ENCODE data around the gene ZNF678. TPM values are rescaled to one million over a fixed set of nuclear protein-coding genes. Genes with fewer than 3 reads are reported as not detected.

Gene ZNF678
- 4.7 and 5.0 TPM in 2 replicates for total RNA-seq

GRCh38 chr1:227563324-227564201, at the start of gene ZNF678:
Gene ZNF678 (plus strand): TSS chr1:227563556. CDS start chr1:227650992, 87,436 bp downstream.

Other genes with a start within 250 kb of the ZNF678 start
- 35.7 and 38.4 TPM in 2 replicates for gene CDC42BPA, start 245.1 kb upstream of the ZNF678 start, total RNA-seq
- gene JMJD4, start 171.7 kb downstream of the ZNF678 start, total RNA-seq, result 15.8 and 23.2 TPM in 2 replicates
- gene SNAP47, start 171.9 kb downstream of the ZNF678 start, total RNA-seq, result 30.6 and 31.9 TPM in 2 replicates